ENCODE measurements around the gene ABCC4.

ABCC4 gene

DNA sequence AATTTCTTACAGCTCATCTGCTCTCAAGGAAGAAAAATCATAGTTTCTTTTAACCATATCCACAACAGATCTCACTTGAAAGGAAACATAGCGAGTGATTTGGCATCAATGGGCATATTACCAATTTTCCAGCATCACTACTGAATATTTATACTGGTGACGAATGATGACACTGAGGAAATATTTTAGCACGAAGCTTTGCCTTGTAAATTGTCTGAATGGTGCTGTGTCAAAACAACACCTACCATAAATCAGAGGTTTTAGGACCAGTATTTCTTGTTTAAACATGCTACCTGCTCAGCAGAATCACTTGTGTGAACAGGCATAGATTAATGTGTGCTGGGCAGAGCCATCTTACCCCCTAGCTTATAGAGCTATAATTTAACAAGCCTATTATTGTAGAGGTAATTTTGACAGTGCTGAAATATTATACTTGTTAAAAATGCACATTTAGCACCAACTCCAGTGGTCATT lies 146.8 kb downstream of the ABCC4 start:
- no peak for DNase-seq

- DNase-seq = no peak
These were observed 147.4 kb downstream of the ABCC4 start for GRCh38 chr13:95153647-95154412.

- no peak for DNase-seq
These were observed 149.2 kb downstream of the ABCC4 start for GRCh38 chr13:95151942-95152587.

DNA sequence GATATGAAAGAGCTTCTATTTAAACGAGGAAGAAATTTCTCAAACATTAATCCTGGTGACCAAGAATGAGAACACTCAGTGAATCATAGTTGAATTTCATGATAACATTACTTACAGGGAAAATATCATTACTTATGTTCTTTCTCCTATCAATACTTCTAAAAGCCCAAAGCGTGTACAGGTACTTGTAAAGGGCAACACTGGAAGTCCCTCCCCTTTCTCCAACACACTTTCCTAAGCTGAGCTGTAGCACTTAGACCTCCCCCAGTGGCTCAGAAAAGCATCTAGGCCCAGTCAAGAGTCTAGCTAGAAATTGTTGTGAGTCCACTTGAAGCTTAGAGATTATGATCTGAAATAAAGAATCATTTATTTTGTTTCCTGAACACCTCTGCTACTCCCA lies 150.7 kb downstream of the ABCC4 start:
- DNase-seq = no peak

DNA sequence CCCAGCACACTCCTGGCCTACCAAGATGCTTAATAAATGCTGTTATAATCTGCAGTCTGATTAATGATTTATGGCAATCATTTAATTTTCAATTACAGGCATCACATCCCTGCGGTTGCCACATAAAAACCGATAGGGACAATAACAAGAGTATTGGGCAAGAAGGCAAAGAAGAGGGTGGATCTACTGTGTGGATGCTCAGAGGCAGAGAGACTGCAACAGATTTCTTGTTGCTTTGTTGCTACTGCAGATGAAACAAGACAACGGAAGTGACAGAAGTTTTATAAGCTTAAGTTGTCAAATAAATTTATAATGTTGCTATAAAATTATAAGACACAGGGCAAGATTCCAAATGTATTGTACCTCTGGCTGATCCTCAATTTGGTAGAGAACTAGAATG lies 154.8 kb downstream of the ABCC4 start:
- DNase-seq = no peak

DNA sequence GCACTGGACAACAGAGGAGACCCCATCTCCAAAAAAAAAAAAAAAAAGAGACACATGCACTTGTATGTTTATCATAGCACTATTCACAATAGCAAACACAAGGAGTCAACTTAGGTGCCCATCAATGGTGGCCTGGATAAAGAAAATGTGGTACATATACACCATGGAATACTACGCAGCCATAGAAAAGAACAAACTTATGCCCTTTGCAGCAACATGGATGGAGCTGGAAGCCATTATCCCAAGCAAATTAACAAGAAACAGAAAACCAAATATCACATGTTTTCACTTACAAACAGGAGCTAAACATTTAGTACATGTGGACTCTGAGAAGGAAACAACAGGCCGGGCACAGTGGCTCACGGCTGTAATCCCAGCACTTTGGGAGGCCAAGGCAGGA lies 155.7 kb downstream of the ABCC4 start:
- no peak for DNase-seq

GRCh38 chr13:95140502-95140901 lies 160.7 kb downstream of the ABCC4 start:
- no peak for DNase-seq

GRCh38 chr13:95138876-95139585 lies 162.2 kb downstream of the ABCC4 start:
- no peak for DNase-seq

GRCh38 chr13:95137096-95137495 lies 164.2 kb downstream of the ABCC4 start:
- no peak for DNase-seq

DNA sequence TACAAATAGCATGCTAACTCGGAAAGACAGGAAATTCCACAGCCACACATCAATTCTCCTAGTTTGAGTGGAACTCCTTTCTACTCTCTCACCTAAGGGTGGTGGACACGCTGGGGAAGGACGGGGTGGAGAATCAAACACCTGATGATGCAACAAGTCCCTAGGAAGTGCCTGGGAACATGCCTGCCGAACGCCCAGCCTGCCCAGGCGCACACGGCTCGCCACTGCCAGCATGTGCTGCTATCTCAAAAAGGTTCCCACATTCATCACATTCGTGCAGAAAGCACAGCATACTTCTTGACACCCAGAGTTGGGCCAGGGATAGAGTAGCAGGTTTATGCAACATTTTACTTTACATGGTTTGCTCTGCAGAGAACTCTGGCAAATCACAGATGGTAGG lies 164.6 kb downstream of the ABCC4 start:
- DNase-seq = no peak

GRCh38 chr13:95133498-95133897 lies 167.8 kb downstream of the ABCC4 start:
- DNase-seq = no peak

DNA sequence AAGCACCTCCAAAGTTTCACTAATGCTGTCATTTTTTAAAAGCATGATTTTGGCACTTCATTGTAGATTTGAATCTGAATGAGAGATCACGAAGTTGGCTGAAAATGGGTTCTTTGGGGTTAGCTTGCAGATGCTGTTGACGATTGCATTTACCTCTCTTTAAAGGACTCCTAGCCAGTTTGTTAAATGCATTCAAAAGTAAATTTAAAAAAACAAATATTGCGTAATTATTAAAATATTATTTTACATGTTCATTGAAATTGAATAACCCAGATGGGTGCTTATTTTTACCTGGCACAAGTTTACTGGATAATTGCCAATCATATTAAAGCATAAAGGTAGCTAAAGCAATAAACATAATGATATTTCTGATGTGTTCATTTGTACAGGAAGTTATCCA lies 172.2 kb downstream of the ABCC4 start:
- DNase-seq = no peak

DNA sequence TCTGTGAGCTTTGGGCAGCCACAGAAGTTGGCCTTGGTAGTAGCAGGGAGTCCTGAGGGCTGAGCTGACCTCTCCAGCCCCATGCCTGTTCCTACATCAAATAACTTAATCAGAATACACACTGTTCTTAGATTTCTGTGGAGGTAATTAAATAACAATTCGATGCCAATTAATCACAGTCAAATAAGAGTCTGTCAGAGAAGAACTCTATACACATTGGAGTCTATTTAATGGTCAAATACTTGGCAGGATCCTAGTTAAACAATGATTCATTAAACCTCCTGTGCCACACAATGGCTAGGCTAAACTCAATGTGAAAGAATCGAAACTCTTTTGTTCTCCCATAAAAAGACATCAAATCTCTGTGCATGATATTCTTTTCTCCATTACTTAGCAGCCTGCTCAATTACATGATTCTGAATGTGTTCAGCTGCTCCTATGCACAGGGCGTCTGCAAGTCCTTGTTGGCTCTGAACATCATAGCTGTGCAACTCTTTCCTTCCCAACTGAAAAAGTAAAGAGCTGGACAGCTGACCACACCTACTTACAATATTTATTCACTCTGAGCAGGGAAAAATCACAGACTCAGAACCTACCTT lies 173.1 kb downstream of the ABCC4 start:
- DNase-seq = no peak

- no peak for DNase-seq
These were observed 176.3 kb downstream of the ABCC4 start for GRCh38 chr13:95124959-95125358.

DNA sequence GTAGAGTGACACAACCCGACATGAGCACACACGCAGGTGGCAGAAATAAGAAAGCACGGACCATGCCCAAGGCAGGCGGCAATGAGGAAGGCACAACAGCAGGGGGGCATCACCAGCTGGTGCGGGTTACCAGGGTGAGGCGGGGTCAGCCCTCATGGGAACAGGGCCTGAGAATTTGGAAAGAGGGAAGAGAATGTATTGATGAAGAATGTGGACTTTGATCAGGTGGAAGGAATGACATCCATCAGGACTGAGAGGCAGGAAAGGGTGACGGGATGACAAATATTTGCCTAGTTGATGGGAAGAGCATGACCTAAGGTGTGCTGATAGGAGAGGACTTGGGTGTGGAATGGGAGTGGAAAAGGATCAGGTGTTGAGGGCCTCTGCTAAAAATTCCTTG lies 177.5 kb downstream of the ABCC4 start:
- no peak for DNase-seq

GRCh38 chr13:95122063-95122462 lies 179.2 kb downstream of the ABCC4 start:
- no peak for DNase-seq

DNA sequence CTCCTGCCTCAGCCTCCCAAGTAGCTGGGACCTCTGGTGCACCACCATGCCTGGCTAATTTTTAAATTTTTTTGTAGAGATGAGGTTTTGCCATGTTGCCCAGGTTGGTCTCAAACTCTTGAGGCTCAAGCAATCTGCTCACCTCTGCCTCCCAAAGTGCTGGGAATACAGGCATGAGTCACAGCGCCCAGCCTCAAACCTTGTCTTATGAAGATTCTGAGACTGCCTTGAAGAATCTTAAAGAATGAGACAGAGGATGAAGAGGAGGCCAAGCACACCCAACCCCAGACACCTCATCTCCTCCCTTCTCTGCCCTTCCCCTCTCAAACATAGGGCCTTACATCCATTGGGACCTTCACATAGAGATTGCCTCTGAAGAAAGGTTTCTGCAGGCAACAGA lies 179.7 kb downstream of the ABCC4 start:
- no peak for DNase-seq

- no peak for DNase-seq
These were observed 180.6 kb downstream of the ABCC4 start for GRCh38 chr13:95120650-95121049.

GRCh38 chr13:95118541-95119324 lies 182.5 kb downstream of the ABCC4 start:
- DNase-seq = no peak

DNA sequence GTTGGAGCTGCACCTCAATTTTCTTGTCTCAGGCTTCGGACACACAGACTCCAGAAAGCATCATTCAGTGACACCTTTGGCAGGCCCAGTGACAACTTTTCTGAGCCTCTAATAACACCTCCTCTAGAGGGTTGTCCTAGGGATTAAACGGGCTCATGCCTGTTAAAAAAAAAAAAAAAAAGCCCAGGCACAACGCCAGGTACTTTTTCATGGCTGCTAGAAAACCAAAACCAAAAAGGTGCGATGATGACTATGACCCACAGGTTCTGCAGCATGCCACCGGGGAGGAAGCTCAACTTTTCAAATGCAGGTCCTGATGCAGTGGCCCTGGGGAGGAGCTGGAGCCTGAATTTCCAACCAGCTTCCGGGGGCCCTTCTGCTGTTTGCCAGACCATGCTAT lies 184.2 kb downstream of the ABCC4 start:
- no peak for DNase-seq

GRCh38 chr13:95115525-95115924 lies 185.7 kb downstream of the ABCC4 start:
- DNase-seq = no peak

GRCh38 chr13:95113601-95114000 lies 187.7 kb downstream of the ABCC4 start:
- no peak for DNase-seq

GRCh38 chr13:95112883-95113282 lies 188.4 kb downstream of the ABCC4 start:
- no peak for DNase-seq

Data from activated CD4-positive, CD25-positive, alpha-beta regulatory T cell (primary cell).